ENCODE data around the gene BGN.

Gene BGN

GRCh38 chrX:153510383-153510782, 15.6 kb downstream of the BGN start:
- no peak for DNase-seq

- DNase-seq = no peak
These were observed 17.2 kb downstream of the BGN start for GRCh38 chrX:153511784-153512500.

GRCh38 chrX:153512501-153512893, 17.7 kb downstream of the BGN start:
- DNase-seq = no peak

- DNase-seq = no peak
These were observed 18.5 kb downstream of the BGN start for GRCh38 chrX:153513265-153513664.

- no peak for DNase-seq
These were observed 19.5 kb downstream of the BGN start for GRCh38 chrX:153514259-153514658.

- no peak for DNase-seq
These were observed 20.7 kb downstream of the BGN start for GRCh38 chrX:153515435-153515834.

- no peak for DNase-seq
These were observed 21.3 kb downstream of the BGN start for GRCh38 chrX:153516073-153516472.

- DNase-seq = peak; percentile 30
These were observed 22.6 kb downstream of the BGN start, which contains the start of gene ATP2B3 for GRCh38 chrX:153517423-153517822. Gene ATP2B3 (plus strand): TSS chrX:153517642. CDS start chrX:153536248, 18,606 bp downstream.

GRCh38 chrX:153517946-153518834, 23.4 kb downstream of the BGN start:
- no peak for DNase-seq

- DNase-seq = no peak
These were observed 24.9 kb downstream of the BGN start for GRCh38 chrX:153519569-153520286.

GRCh38 chrX:153520287-153520917, 25.6 kb downstream of the BGN start:
- no peak for DNase-seq

GRCh38 chrX:153521034-153521433, 26.3 kb downstream of the BGN start:
- DNase-seq = no peak

GRCh38 chrX:153522259-153522658, 27.5 kb downstream of the BGN start:
- no peak for DNase-seq

GRCh38 chrX:153523269-153523668, 28.5 kb downstream of the BGN start:
- DNase-seq = no peak

- DNase-seq = no peak
These were observed 29.5 kb downstream of the BGN start for GRCh38 chrX:153524234-153524633.

GRCh38 chrX:153525451-153525850, 30.7 kb downstream of the BGN start:
- no peak for DNase-seq

GRCh38 chrX:153526042-153526441, 31.3 kb downstream of the BGN start:
- peak; percentile 30 for DNase-seq

- DNase-seq = peak; percentile 38
These were observed 32.0 kb downstream of the BGN start for GRCh38 chrX:153526801-153527200.

- DNase-seq = peak; percentile 51
These were observed 32.4 kb downstream of the BGN start for GRCh38 chrX:153527208-153527607.

GRCh38 chrX:153530411-153531129, 35.8 kb downstream of the BGN start:
- peak; percentile 53 for DNase-seq

- DNase-seq = peak; percentile 49
These were observed 38.3 kb downstream of the BGN start for GRCh38 chrX:153533091-153533490.

- DNase-seq = no peak
These were observed 42.3 kb downstream of the BGN start for GRCh38 chrX:153537080-153537479.

All from eye (tissue), 1 donor.